ENCODE data around the gene CPXM1.

GRCh38 chr20:2836035-2836434 lies 35.6 kb upstream of the CPXM1 start:
- no peak for TF ChIP-seq CTCF (IDR thresholded peaks at IDR 0.05 in 8 of 11, conservative IDR thresholded peaks at IDR 0.05 in 3 of 11)
- TF ChIP-seq POLR2A (IDR thresholded peaks at IDR 0.05), result no peak
- no peak for TF ChIP-seq POLR2AphosphoS5 (IDR thresholded peaks at IDR 0.05)

Measured in spleen (tissue), 7 donors.